SK-N-SH treated with all-trans-retinoic acid at 6 μM for 48 hours (cell line): ENCODE results near the gene OCLN.

Experiments used
- ATAC-seq: fragments of 200-7000 bp; cut with Tn5 transposase; 3 replicates; pipeline ENCODE4 v1.9.1; 2020; ENCODE audit warnings: mild to moderate bottlenecking, moderate library complexity
- ARNTL ChIP-seq: fragments of 450-650 bp; formaldehyde crosslinking; IDR thresholded peaks from 2 replicates; pipeline ENCODE4 v1.5.0; 2020; ENCODE audit warnings: low read depth, mild to moderate bottlenecking, moderate library complexity, borderline replicate concordance
- BACH2 ChIP-seq: fragments of 250-450 bp; sonication (Bioruptor Pico); IDR thresholded peaks from 2 replicates; pipeline ENCODE4 v1.9.0; 2021; ENCODE audit warnings: mild to moderate bottlenecking, borderline replicate concordance
- CREB5 ChIP-seq: fragments of 250-450 bp; sonication (Bioruptor Pico); IDR thresholded peaks from 2 replicates; pipeline ENCODE4 v1.5.1; 2020; ENCODE audit warnings: low read depth, mild to moderate bottlenecking, moderate library complexity
- CSDC2 ChIP-seq: fragments of 250-450 bp; sonication (Bioruptor Pico); IDR thresholded peaks from 2 replicates; pipeline ENCODE4 v1.5.0; 2020; ENCODE audit warnings: mild to moderate bottlenecking, moderate library complexity
- ESRRG ChIP-seq: fragments of 250-450 bp; sonication (Bioruptor Pico); IDR thresholded peaks from 2 replicates; pipeline ENCODE4 v1.6.1; 2021; ENCODE audit warnings: mild to moderate bottlenecking
- GLIS3 ChIP-seq: fragments of 250-450 bp; sonication (Bioruptor Pico); IDR thresholded peaks from 2 replicates; pipeline ENCODE4 v1.5.0; 2020; ENCODE audit warnings: mild to moderate bottlenecking, moderate library complexity
- ISL1 ChIP-seq: fragments of 250-450 bp; sonication (Bioruptor Pico); IDR thresholded peaks from 2 replicates; pipeline ENCODE4 v2.1.2; 2022; ENCODE audit warnings: mild to moderate bottlenecking, moderate library complexity
- OSR1 ChIP-seq: fragments of 250-450 bp; sonication (Bioruptor Pico); IDR thresholded peaks from 2 replicates; pipeline ENCODE4 v1.8.0; 2022; ENCODE audit warnings: moderate library complexity, mild to moderate bottlenecking, inconsistent platforms
- PPARA ChIP-seq: fragments of 250-450 bp; sonication (Bioruptor Pico); IDR thresholded peaks from 2 replicates; pipeline ENCODE4 v1.5.0; 2020; ENCODE audit warnings: mild to moderate bottlenecking, borderline replicate concordance
- RARB ChIP-seq: fragments of 250-450 bp; sonication (Bioruptor Pico); IDR thresholded peaks from 2 replicates; pipeline ENCODE4 v1.8.0; 2021; ENCODE audit warnings: mild to moderate bottlenecking, moderate library complexity
- SNAI2 ChIP-seq: fragments of 250-450 bp; sonication (Bioruptor Pico); IDR thresholded peaks from 2 replicates; pipeline ENCODE4 v1.5.0; 2020; ENCODE audit warnings: mild to moderate bottlenecking, moderate library complexity
- TCF4 ChIP-seq: fragments of 250-450 bp; sonication (Bioruptor Pico); IDR thresholded peaks from 2 replicates; pipeline ENCODE4 v1.8.0; 2021; ENCODE audit warnings: mild to moderate bottlenecking, moderate library complexity, borderline replicate concordance
- ZC3H10 ChIP-seq: fragments of 250-450 bp; sonication (Bioruptor Pico); IDR thresholded peaks from 2 replicates; pipeline ENCODE4 v1.5.1; 2021; ENCODE audit warnings: mild to moderate bottlenecking, moderate library complexity
- ZFP3 ChIP-seq: fragments of 250-450 bp; sonication (Bioruptor Pico); IDR thresholded peaks from 2 replicates; pipeline ENCODE4 v1.5.0; 2020; ENCODE audit warnings: mild to moderate bottlenecking, moderate library complexity
- ZFP30 ChIP-seq: fragments of 450-650 bp; formaldehyde crosslinking; IDR thresholded peaks from 2 replicates; pipeline ENCODE4 v1.5.0; 2022; ENCODE audit warnings: mild to moderate bottlenecking, moderate library complexity
- ZNF70 ChIP-seq: fragments of 450-650 bp; formaldehyde crosslinking; IDR thresholded peaks from 2 replicates; pipeline ENCODE4 v1.5.0; 2020; ENCODE audit warnings: mild to moderate bottlenecking, moderate library complexity
- ZNF8 ChIP-seq: fragments of 450-650 bp; formaldehyde crosslinking; IDR thresholded peaks from 2 replicates; pipeline ENCODE4 v1.5.0; 2020; ENCODE audit warnings: mild to moderate bottlenecking, moderate library complexity
- TF ChIP-seq, protein P1 (sequence below): fragments of 250-450 bp; sonication (Bioruptor Pico); IDR thresholded peaks from 2 replicates; pipeline ENCODE4 v1.8.0; 2020; ENCODE audit warnings: mild to moderate bottlenecking, moderate library complexity, borderline replicate concordance
- TF ChIP-seq, protein P2 (sequence below): fragments of 250-450 bp; sonication (Bioruptor Pico); IDR thresholded peaks from 2 replicates; pipeline ENCODE4 v1.5.0; 2020; ENCODE audit warnings: mild to moderate bottlenecking, moderate library complexity
- TF ChIP-seq, protein P3 (sequence below): fragments of 250-450 bp; sonication (Bioruptor Pico); IDR thresholded peaks from 2 replicates; pipeline ENCODE4 v1.8.0; 2021; ENCODE audit warnings: low read depth, mild to moderate bottlenecking, moderate library complexity, borderline replicate concordance
- TF ChIP-seq, protein P4 (sequence below): fragments of 250-450 bp; sonication (Bioruptor Pico); IDR thresholded peaks from 2 replicates; pipeline ENCODE4 v1.5.1; 2021; ENCODE audit warnings: mild to moderate bottlenecking, moderate library complexity

The OCLN gene

DNA sequence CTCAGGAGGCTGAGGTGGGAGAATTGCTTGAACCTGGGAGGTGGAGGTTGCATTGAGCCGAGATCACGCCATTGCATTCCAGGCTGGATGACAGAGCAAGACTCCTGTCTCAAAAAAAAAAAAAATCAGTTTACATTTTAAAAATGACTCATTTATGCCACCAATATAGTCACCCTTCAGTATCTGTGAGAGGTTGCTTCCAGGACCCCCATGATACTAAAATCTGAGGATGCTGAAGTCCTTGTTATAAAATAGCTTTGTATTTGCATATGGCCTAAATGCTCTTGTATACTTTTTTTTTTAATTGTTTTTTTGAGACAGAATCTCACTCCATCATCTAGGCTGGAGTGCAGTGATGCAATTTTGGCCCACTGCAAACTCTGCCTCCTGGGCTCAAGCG is 5.8 kb downstream of the OCLN start (continued):
- no peak for TF ChIP-seq BACH2 (CRISPR knock-in tag)

DNA sequence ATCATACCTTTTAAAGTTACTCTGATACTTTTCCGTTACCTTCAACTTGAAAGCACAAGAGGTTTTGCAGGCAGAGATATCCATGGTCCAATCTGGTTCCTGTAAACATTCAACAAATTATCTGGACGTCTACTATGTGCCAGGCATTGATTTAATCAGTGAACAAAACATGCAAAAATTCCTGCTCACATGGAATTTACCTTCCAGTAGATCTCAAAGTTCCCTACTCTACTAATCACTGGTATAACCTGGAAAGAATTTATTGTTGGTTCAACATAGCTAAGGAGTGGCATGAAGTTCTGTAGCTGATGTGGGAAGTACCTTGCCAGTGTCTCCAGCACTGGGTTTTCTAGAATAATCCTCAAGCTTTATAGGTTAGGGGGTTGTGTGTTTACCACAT is 9.8 kb downstream of the OCLN start:
- peak; percentile 56 for ATAC-seq
- TF ChIP-seq CSDC2 (no peak), GLIS3 (CRISPR knock-in tag) (no peak), PPARA (CRISPR knock-in tag) (no peak), ESRRG (CRISPR knock-in tag) (no peak), BACH2 (CRISPR knock-in tag) (no peak), ISL1 (CRISPR knock-in tag) (no peak; the same call in 1 of the 2 replicates), OSR1 (CRISPR knock-in tag) (no peak), ZFP30 (CRISPR knock-in tag) (no peak), ZNF8 (CRISPR knock-in tag) (no peak), ZNF70 (no peak), SNAI2 (CRISPR knock-in tag) (no peak), ARNTL (no peak), RARB (CRISPR knock-in tag) (no peak), CREB5 (CRISPR knock-in tag) (no peak), ZC3H10 (CRISPR knock-in tag) (no peak), ZFP3 (CRISPR knock-in tag) (no peak)
- TF ChIP-seq, protein P1, sequence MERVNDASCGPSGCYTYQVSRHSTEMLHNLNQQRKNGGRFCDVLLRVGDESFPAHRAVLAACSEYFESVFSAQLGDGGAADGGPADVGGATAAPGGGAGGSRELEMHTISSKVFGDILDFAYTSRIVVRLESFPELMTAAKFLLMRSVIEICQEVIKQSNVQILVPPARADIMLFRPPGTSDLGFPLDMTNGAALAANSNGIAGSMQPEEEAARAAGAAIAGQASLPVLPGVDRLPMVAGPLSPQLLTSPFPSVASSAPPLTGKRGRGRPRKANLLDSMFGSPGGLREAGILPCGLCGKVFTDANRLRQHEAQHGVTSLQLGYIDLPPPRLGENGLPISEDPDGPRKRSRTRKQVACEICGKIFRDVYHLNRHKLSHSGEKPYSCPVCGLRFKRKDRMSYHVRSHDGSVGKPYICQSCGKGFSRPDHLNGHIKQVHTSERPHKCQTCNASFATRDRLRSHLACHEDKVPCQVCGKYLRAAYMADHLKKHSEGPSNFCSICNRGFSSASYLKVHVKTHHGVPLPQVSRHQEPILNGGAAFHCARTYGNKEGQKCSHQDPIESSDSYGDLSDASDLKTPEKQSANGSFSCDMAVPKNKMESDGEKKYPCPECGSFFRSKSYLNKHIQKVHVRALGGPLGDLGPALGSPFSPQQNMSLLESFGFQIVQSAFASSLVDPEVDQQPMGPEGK (CRISPR knock-in tag) = no peak
- TF ChIP-seq, protein P2, sequence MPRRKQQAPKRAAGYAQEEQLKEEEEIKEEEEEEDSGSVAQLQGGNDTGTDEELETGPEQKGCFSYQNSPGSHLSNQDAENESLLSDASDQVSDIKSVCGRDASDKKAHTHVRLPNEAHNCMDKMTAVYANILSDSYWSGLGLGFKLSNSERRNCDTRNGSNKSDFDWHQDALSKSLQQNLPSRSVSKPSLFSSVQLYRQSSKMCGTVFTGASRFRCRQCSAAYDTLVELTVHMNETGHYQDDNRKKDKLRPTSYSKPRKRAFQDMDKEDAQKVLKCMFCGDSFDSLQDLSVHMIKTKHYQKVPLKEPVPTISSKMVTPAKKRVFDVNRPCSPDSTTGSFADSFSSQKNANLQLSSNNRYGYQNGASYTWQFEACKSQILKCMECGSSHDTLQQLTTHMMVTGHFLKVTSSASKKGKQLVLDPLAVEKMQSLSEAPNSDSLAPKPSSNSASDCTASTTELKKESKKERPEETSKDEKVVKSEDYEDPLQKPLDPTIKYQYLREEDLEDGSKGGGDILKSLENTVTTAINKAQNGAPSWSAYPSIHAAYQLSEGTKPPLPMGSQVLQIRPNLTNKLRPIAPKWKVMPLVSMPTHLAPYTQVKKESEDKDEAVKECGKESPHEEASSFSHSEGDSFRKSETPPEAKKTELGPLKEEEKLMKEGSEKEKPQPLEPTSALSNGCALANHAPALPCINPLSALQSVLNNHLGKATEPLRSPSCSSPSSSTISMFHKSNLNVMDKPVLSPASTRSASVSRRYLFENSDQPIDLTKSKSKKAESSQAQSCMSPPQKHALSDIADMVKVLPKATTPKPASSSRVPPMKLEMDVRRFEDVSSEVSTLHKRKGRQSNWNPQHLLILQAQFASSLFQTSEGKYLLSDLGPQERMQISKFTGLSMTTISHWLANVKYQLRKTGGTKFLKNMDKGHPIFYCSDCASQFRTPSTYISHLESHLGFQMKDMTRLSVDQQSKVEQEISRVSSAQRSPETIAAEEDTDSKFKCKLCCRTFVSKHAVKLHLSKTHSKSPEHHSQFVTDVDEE (CRISPR knock-in tag) = no peak
- TF ChIP-seq, protein P3, sequence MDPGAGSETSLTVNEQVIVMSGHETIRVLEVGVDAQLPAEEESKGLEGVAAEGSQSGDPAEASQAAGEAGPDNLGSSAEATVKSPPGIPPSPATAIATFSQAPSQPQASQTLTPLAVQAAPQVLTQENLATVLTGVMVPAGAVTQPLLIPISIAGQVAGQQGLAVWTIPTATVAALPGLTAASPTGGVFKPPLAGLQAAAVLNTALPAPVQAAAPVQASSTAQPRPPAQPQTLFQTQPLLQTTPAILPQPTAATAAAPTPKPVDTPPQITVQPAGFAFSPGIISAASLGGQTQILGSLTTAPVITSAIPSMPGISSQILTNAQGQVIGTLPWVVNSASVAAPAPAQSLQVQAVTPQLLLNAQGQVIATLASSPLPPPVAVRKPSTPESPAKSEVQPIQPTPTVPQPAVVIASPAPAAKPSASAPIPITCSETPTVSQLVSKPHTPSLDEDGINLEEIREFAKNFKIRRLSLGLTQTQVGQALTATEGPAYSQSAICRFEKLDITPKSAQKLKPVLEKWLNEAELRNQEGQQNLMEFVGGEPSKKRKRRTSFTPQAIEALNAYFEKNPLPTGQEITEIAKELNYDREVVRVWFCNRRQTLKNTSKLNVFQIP (CRISPR knock-in tag) = no peak
- TF ChIP-seq, all 23 proteins: peak for 0

DNA sequence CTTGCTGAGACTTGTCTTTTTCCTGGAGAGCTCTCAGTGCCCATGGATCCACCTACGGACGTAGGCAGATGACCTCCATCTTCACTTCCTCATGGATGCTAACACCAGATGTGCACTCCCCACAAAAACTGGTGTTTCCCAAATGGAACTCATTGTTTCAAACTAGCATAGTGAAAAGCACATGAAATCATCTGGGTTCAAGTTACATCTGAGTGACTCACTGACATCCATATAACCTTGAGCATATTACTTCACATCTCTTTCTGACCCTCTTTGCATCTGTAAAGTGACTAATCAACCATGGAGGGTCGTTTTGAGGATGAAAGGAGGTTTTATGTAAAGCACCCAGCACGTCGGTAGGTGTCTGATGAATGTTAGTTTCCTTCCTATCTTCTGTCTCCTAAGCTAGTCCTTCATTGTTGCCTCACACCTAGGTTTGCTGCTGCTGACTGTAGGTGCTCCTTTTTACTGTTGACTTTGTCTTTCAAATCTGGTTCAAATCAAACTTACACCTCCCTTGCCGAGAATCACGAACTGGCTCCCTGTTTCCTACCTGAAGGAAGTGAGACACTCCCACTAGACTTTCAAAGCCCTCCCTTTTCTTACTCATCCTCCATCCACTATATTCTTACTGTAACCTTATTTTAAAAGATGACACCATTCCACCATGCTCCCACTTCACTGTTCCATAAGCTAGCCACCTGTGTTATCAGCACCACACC is 10.3 kb downstream of the OCLN start:
- ATAC-seq = peak; percentile 70

More for the DNA sequence above, 10.3 kb downstream of the OCLN start:
- TF ChIP-seq ISL1 (CRISPR knock-in tag) (no peak), BACH2 (CRISPR knock-in tag) (no peak), TCF4 (CRISPR knock-in tag) (no peak), PPARA (CRISPR knock-in tag) (no peak), ESRRG (CRISPR knock-in tag) (no peak), ZNF70 (no peak), CREB5 (CRISPR knock-in tag) (no peak), ARNTL (no peak)
- TF ChIP-seq, protein P4, sequence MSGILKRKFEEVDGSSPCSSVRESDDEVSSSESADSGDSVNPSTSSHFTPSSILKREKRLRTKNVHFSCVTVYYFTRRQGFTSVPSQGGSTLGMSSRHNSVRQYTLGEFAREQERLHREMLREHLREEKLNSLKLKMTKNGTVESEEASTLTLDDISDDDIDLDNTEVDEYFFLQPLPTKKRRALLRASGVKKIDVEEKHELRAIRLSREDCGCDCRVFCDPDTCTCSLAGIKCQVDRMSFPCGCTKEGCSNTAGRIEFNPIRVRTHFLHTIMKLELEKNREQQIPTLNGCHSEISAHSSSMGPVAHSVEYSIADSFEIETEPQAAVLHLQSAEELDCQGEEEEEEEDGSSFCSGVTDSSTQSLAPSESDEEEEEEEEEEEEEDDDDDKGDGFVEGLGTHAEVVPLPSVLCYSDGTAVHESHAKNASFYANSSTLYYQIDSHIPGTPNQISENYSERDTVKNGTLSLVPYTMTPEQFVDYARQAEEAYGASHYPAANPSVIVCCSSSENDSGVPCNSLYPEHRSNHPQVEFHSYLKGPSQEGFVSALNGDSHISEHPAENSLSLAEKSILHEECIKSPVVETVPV (CRISPR knock-in tag) = no peak
- TF ChIP-seq, protein P3 (CRISPR knock-in tag) = no peak
